ENCODE measurements around the gene TAT.

DNA sequence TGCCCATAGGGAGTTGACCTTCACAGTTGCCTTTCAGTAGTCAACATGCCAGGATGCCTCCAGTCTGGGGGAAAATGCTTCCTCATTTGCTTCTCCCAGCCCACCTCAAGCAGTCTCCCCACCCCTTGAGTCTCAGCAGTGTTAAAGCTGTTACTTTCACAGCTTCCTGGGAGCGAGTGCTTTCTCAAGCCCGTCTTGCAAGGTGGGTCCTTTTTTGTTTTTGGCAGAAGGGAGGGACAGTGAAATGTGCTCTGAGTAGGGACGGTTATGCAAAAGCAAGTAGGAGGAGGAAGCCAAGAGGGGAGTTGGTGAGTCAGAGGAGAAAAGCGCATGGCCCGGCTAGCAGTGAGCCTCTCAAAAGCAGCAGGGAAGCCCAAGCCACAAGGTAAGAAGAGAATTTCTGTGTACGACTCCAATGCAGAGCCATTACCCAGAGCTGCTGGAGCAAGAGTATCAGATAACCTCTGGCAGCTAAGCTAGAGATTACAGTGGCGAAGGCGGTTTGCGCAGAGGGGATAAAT lies 50.7 kb downstream of the TAT start, which contains the start of gene CHST4:
- TF ChIP-seq, protein P1, sequence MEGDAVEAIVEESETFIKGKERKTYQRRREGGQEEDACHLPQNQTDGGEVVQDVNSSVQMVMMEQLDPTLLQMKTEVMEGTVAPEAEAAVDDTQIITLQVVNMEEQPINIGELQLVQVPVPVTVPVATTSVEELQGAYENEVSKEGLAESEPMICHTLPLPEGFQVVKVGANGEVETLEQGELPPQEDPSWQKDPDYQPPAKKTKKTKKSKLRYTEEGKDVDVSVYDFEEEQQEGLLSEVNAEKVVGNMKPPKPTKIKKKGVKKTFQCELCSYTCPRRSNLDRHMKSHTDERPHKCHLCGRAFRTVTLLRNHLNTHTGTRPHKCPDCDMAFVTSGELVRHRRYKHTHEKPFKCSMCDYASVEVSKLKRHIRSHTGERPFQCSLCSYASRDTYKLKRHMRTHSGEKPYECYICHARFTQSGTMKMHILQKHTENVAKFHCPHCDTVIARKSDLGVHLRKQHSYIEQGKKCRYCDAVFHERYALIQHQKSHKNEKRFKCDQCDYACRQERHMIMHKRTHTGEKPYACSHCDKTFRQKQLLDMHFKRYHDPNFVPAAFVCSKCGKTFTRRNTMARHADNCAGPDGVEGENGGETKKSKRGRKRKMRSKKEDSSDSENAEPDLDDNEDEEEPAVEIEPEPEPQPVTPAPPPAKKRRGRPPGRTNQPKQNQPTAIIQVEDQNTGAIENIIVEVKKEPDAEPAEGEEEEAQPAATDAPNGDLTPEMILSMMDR (IDR thresholded peaks at IDR 0.05): no peak
- no peak for TF ChIP-seq POLR2A (IDR thresholded peaks at IDR 0.05)
- TF ChIP-seq EP300 (IDR thresholded peaks at IDR 0.05): no peak
